ENCODE results near the gene UBAC1. TPM values are rescaled to one million over a fixed set of nuclear protein-coding genes. Genes with fewer than 3 reads are reported as not detected.

Gene UBAC1
- polyA plus RNA-seq, 1 of the 3 experiments (the other 2 are of a cell fraction) = 67.7 TPM

DNA sequence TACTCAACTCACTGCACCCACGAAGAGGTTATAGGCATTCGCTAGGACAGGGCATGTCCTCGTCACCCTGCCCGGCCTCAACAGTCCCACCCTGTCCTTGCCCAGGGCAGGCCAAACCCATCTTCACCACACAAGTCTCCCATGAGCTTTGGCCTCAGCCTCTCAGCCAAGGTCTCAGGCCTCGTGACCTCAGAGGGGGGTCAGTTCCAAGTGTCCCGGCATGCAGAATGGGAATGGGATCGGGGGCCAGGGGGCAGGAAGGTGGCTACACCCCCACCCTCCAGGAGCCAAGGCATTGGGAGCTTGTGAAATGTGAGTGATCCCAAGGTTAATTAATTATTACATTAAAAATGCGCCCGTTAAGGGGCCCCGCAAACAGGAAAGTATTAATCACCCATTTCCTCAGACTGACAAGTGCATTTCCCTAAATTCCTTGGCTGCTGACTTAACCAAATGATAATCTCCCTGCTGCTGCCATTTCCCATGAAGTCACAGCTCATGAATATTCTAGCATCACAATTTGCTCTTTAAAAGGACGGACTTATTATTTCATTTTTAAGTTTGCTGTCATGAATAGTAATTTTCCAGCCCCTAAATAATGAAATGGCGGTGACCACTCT lies 8.0 kb upstream of the UBAC1 start:
- DNase-seq = no peak
- Histone ChIP-seq H3K27me3 (ENCODE audit: insufficient read depth) (no peaks in the 10 kb centered on the region), H3K4me3 (ENCODE audit: low read depth in 2 of 2, low read length in 1 of 2) (no peak overlapping the region), H3K9me3 (no peaks in the 10 kb centered on the region), H3F3A (replicated peaks; ENCODE audit: insufficient read depth) (peaks cover 4% of the 10 kb centered on the region), H2AFZ (ENCODE audit: low read depth) (no peak overlapping the region), H3K4me1 (ENCODE audit: control insufficient read depth in 1 of 2, insufficient read depth in 2 of 2, low read depth in 1 of 2, low read length in 1 of 2) (peaks cover 4 to 19% of the 10 kb centered on the region in 2 experiments; a peak in 2 of 4 replicates), H3K4me2 (no peak overlapping the region), H3K9me2 (no peaks in the 10 kb centered on the region), H3K36me3 (replicated peaks in 1 of 2; ENCODE audit: control insufficient read depth in 1 of 2, insufficient read depth in 2 of 2, low read length in 1 of 2) (no peaks in the 10 kb centered on the region), H3K27ac (ENCODE audit: low read depth in 2 of 2, low read length in 1 of 2) (no peak overlapping the region), H3K79me2 (ENCODE audit: insufficient read depth) (no peaks in the 10 kb centered on the region), H4K20me1 (ENCODE audit: insufficient read depth) (no peaks in the 10 kb centered on the region), H3K9ac (no peak overlapping the region)
- CTCF ChIA-PET = interaction anchor here (2.6 to 11.3 kb wide), 3 partner anchors 84 to 153 kb away, joined by 25 to 174 read pairs (median 29); no protein-coding TSS in a partner anchor
- 66% methylated on average over 9 of the region's 12 CpGs for WGBS (ENCODE audit: low lambda C conversion rate)
- POLR2A ChIA-PET = no interaction called here
- no peak for TF ChIP-seq SMC3 (IDR thresholded peaks at IDR 0.05; ENCODE audit: low read depth, low read length)
- TF ChIP-seq, protein P1, sequence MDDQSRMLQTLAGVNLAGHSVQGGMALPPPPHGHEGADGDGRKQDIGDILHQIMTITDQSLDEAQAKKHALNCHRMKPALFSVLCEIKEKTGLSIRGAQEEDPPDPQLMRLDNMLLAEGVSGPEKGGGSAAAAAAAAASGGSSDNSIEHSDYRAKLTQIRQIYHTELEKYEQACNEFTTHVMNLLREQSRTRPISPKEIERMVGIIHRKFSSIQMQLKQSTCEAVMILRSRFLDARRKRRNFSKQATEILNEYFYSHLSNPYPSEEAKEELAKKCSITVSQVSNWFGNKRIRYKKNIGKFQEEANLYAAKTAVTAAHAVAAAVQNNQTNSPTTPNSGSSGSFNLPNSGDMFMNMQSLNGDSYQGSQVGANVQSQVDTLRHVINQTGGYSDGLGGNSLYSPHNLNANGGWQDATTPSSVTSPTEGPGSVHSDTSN (IDR thresholded peaks at IDR 0.05) = peak; percentile 47; the same call in 1 of the 2 replicates

DNA sequence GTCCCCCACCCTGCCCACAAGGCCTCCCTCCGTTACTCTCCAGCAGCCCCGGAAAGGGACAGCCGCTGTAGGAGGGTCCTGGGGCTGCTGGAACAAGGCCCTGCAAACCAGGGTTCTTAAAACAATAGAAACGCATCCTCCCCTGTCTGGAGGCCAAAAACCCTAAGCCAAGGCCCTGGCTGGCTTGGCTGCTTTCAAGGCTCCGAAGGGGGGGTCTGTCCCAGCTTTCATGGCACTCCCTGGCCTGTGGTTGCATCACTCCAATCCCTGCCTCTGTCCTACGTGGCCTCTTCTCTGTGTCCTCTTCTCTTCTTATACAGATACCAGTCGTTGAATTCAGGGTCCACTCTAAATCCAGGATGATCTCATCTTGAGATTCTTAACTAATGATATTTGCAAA lies 7.4 kb upstream of the UBAC1 start:
- no peak overlapping the region for H2AFZ ChIP-seq (ENCODE audit: low read depth)
- WGBS (ENCODE audit: low lambda C conversion rate) = 79% methylated on average over 6 of the region's 7 CpGs
- no peaks in the 10 kb centered on the region for H3K27me3 ChIP-seq (ENCODE audit: insufficient read depth)
- H3K36me3 ChIP-seq (replicated peaks in 1 of 2; ENCODE audit: control insufficient read depth in 1 of 2, insufficient read depth in 2 of 2, low read length in 1 of 2) = no peaks in the 10 kb centered on the region
- no peaks in the 10 kb centered on the region for H3K9me2 ChIP-seq
- H3K9me3 ChIP-seq = no peaks in the 10 kb centered on the region
- no peak for DNase-seq
- no peak overlapping the region for H3K4me2 ChIP-seq
- H3K27ac ChIP-seq (ENCODE audit: low read depth in 2 of 2, low read length in 1 of 2) = no peak overlapping the region
- H3K79me2 ChIP-seq (ENCODE audit: insufficient read depth) = no peaks in the 10 kb centered on the region
- ChIA-PET POLR2A (no interaction called here), CTCF (interaction anchor here (0.7 to 11.3 kb wide), 23 partner anchors 7 to 361 kb away, joined by 3 to 174 read pairs (median 9); partner anchors contain the start of genes CAMSAP1, NACC2 and TMEM250)
- peaks cover 4% of the 10 kb centered on the region for H3F3A ChIP-seq (replicated peaks; ENCODE audit: insufficient read depth)
- H4K20me1 ChIP-seq (ENCODE audit: insufficient read depth) = no peaks in the 10 kb centered on the region
- peaks cover 4 to 19% of the 10 kb centered on the region in 2 experiments; a peak in 2 of 4 replicates for H3K4me1 ChIP-seq (ENCODE audit: control insufficient read depth in 1 of 2, insufficient read depth in 2 of 2, low read depth in 1 of 2, low read length in 1 of 2)
- no peak overlapping the region for H3K9ac ChIP-seq
- TF ChIP-seq TCF12 (IDR thresholded peaks at IDR 0.05) = no peak
- TF ChIP-seq, protein P1 (IDR thresholded peaks at IDR 0.05) = no peak
- no peak for TF ChIP-seq YY1 (IDR thresholded peaks at IDR 0.05; ENCODE audit: low read depth)
- no peak for TF ChIP-seq SMC3 (IDR thresholded peaks at IDR 0.05; ENCODE audit: low read depth, low read length)
- no peak for TF ChIP-seq FOXJ3 (CRISPR knock-in tag; IDR thresholded peaks at IDR 0.05)
- no peak for TF ChIP-seq SIN3A (IDR thresholded peaks at IDR 0.05; ENCODE audit: borderline replicate concordance, low read depth, low read length)
- TF ChIP-seq FOXM1 (IDR thresholded peaks at IDR 0.05; ENCODE audit: low read depth) = no peak
- TF ChIP-seq NFIC (IDR thresholded peaks at IDR 0.05; ENCODE audit: borderline replicate concordance) = no peak
- TF ChIP-seq GABPA (IDR thresholded peaks at IDR 0.05; ENCODE audit: low read depth) = no peak
- no peak for TF ChIP-seq RFX5 (IDR thresholded peaks at IDR 0.05; ENCODE audit: low read length)
- TF ChIP-seq MXI1 (IDR thresholded peaks at IDR 0.05; ENCODE audit: low read depth, low read length) = no peak
- no peak for TF ChIP-seq RCOR1 (IDR thresholded peaks at IDR 0.05; ENCODE audit: low read length)
- TF ChIP-seq ELF1 (IDR thresholded peaks at IDR 0.05) = no peak
- TF ChIP-seq MEF2A (IDR thresholded peaks at IDR 0.05; ENCODE audit: borderline replicate concordance, low read depth) = no peak
- no peak for TF ChIP-seq IRF3 (IDR thresholded peaks at IDR 0.05; ENCODE audit: low read depth, low read length)
- no peak for TF ChIP-seq RAD21 (IDR thresholded peaks at IDR 0.05; ENCODE audit: low read length)
- TF ChIP-seq REST (IDR thresholded peaks at IDR 0.05; ENCODE audit: low read depth, low read length) = no peak
- no peak for TF ChIP-seq EZH2phosphoT487 (IDR thresholded peaks at IDR 0.05; ENCODE audit: borderline replicate concordance, low read depth)
- TF ChIP-seq POLR2AphosphoS5 (IDR thresholded peaks at IDR 0.05; ENCODE audit: low read depth, low read length) = no peak
- no peak overlapping the region for H3K4me3 ChIP-seq (ENCODE audit: low read depth in 2 of 2, low read length in 1 of 2)

Measured in SK-N-SH (cell line).